GM12891 (cell line): ENCODE measurements around the gene FARP2.
A peak's percentile ranks its signal among the peaks of the same experiment; 100 is the strongest.

Experiments
- PAX5 ChIP-seq: IDR thresholded peaks from 2 replicates; pipeline ENCODE4 v1.6.1; 2011; ENCODE audit warnings: low read length, moderate library complexity, mild to moderate bottlenecking; ENCODE audit not compliant: insufficient read depth, severe bottlenecking
- POLR2A ChIP-seq: IDR thresholded peaks from 2 replicates; pipeline ENCODE4 v1.6.1; 2011; ENCODE audit warnings: low read depth, low read length, control low read depth
- SPI1 ChIP-seq: IDR thresholded peaks from 2 replicates; pipeline ENCODE4 v1.6.1; 2011; ENCODE audit warnings: low read depth, low read length, control low read depth

DNA sequence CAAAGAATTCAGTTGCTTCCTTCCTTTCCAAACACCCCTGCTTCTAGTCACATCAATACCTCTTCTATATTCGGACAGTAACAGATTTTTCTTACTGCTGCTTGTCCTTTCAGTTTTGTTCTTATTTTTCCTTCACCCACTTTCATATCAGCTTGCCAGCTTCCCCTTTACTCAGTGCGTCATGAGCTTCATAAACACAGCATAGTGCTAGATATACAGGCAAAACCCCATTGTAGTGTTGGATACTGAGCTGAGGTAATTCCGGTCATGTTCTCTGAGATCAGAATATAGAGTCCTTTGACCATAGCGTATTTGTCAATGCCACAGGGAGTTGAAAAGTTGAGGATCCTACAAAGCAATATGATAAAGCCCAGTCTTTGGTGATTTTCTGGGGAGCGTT, 2.4 kb downstream of the FARP2 start:
- no peak for TF ChIP-seq PAX5
- TF ChIP-seq SPI1, result peak; percentile 63
- TF ChIP-seq POLR2A, result no peak
